CD4-positive, alpha-beta T cell treated with Interleukin-2 at 100 ng/mL for 4 hours (primary cell): ENCODE measurements around the gene C4orf50.

Source experiments
- DNase-seq: peaks from one replicate; pipeline ENCODE4 v3.0.0-alpha.2; 2020; ENCODE audit warnings: low spot score

The C4orf50 gene

DNA sequence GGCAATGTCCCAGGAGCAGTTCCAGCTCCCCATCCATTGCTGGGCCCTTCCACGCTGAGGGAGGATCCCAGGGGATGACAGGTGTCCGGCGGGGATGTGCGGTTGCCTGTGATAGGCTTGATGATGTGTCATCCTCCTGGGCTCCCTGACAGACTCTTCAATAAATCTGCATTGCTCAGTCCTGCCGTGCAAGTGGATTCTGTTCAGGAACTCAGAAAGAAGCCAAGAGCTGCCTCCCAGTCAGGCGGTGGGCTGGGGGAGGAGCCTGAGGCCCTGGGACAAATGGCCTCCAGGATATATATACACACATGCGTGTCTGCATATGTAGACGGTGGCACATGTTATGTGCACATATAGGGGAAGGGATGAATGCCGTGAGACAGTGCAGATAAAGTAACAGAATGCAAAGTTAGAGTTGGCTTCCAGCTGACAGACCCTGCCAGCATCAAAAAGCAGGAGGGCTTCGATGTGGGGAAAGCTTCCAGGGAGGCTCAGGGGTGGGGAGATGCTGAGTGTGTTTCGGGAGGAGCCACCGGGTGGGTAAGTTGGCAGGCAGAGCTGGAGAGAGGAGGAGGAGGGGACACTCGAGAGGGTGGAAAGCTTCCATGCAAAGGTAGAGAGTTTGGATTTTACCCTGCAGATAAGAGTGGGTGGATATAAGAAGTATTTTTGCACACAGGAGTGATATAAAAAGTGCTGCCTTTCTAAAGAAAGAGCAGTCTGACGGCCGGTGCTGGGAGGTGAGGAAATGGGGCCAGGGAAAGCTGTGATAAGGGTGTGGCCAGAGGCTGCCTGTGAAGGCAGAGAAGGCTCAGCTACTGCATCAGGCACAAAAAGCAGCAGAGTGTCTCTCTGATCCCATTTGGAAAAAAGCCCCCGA lies 96.9 kb downstream of the C4orf50 start:
- no peak for DNase-seq

DNA sequence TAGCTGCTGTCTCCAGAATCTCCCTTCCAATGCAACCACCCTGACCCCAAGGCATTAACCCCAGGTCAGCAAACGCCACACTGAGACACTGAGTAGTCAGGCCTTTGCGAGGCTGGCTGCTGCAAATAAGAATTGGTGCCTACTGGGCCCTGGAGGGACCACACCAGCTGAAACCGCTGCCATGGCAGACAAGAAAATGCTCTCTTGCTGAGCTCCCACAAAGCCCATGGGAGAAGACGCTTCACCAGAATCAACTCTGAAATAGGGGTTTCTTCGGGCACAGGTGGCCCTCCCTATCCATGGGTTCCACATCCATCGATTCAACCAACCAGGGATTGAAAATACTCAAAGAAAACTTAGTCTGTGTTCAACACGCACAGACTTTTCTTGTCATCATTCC lies 98.7 kb downstream of the C4orf50 start:
- no peak for DNase-seq

DNA sequence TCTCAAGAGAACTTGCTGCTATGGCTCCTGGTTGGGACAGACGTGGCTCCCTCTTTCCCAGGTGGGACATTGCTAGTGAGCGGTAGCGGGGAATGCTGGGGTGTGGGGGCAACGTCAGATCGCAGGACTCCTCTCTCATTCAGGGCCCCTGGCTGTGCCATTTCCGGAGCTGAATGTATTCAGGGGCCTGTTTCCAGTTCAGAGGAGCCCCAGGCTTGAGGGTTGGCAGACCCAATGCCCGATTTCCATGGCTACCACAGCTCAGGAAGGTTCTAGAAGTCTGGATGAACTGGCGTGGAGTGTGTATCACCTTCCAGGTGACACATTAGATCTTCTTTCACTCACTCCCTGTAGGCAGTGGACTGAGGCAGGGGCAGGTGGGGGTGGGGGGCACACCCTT lies 99.2 kb downstream of the C4orf50 start:
- no peak for DNase-seq

DNA sequence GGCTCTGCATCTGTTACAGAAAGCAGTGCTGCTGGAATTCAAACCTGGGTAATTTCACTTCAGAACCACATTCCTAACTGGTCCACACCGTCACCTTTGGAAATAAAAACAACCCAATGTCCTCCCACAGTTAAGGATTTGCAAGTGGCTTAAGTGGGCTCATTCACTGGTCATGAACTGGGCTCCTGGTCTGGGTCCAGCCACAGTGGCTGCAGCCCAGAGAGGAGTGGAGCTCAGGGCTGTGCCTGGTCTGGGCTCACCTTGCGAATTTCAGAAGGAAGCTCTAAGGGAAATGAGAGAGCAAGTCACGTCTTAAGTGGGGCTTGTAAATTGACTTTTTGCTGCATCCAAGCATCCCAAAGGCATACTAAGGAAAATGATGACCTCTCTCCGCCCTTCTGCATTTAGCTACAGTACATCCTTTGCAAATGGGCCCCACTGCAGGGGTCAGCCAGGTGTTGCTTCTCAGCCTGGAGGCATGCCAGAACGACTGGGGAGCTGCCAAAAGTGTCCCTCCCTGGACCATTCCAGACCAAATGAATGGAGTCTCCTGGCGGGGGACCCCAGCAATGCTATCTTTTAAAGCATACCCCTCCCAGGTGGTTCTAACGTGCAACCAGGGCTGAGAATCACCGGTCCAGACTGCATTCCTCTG lies 99.8 kb downstream of the C4orf50 start:
- DNase-seq = no peak

DNA sequence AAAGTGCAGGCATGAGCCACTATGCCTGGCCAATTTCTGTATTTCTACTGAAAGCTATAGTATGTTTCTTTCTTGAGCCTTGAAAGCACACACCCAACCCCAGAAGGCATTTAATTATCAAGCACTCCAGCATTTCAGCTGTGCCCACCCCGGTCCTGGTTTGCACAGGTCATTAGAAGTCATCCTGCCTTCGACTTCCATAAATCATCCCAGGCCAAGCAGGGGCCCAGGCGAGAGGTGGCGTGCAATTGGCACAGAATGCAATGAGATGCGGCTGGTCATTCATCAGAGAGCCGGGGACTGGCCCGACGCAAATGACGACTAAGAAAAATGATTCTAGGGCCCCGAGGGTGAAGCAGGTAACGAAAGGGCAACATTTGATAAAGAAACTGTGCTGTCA lies 100.6 kb downstream of the C4orf50 start:
- no peak for DNase-seq

DNA sequence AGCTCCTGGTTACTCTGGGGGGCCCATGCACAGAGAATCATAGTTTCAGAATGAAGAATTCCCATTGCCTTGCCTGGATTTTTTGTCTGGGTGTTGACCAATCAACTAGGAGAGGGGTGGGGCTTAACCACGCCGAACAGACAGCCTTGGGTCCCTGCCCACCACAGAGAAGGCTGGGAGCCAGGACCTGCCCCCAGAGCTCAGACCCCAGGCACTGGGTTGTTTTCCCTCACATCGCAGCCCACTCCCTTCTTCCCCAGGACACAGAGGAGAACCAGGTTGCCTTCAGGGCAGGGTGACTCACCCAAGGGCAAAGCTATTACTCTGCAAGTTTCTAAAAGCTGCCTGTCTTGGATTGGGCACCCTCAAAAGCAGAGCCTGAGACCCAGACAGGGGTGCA lies 102.0 kb downstream of the C4orf50 start:
- DNase-seq = no peak

DNA sequence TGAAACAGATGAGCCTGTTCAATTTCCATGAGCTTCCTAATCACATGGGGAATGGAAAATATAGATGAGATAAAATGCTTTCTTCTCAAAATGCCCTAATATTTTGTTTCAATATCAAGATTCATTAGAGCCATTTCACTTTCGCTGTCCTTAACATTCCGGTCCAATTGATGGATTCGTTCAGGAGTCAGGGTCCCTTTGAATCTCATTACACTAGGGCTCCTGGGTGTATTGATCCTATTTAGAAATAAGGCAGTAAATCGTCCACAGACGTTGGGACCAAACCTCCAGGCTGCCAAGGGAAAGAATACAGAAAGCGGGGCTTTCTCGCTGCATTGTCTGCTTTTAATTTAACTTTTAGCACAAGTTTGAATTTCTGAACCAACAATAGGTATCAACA lies 104.8 kb downstream of the C4orf50 start:
- DNase-seq = no peak

DNA sequence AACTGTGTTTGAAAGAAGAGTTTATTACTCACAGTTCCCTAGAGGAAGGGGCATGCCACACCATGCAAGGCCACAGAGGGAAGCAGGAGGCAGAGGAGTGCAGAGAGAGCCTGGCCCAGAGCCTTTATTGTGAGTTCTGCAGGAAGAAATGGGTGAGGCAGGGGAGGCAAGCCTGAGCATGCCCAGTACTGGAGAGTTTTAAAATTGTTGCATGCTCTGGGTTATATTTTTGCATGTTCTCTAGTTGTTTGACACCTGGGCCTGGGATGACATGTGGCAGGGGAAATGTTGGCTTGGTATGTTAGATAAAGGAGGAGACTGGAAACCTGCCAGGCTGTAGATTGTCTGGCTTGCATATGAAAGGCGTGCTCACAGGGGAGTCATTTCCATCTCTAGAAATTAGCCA lies 105.6 kb downstream of the C4orf50 start:
- no peak for DNase-seq

DNA sequence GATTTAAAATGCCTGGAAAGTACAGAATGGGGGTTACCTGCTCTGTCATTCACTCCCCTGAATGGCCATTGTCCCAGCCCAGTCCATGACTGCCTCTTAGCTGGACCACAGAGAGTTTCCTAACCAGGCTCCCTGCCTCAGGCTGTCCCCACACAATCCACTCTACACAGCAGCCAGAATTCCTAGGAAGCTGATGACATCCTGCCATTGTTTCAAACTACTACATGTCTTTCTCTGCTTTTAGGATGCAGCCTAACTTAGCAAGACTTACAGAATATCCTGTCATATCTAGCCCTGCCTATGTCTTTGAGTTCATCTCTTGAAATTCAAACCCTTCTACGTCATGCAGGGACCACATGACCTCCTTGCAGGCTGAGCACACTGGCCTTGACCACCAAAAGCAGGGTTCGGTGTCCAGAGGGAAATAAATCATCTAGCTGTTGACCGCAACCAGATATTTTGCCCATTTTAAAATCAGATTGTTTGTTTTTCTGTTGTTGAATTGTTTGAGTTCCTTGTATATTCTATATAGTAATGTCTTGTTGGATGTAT lies 109.3 kb downstream of the C4orf50 start:
- DNase-seq = no peak

DNA sequence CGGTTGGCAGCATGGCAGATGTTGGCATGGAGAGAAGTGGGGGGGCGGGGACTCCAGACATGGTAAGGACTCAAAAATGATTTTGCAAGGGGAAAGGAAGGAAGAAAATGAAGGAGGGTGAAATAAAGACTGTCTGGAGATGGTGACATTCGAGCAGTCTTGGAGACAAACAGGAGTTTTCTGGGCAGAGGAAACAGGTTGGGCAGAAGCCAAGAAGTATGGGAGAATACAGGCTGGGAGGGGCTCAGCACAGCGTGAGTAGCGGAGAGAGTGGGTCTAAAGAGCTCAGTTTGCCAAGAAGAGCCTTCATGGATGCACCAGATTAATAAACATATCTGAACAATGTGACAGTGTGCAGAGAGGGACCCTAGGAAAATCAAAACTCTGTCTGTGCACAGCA lies 112.0 kb downstream of the C4orf50 start:
- no peak for DNase-seq

DNA sequence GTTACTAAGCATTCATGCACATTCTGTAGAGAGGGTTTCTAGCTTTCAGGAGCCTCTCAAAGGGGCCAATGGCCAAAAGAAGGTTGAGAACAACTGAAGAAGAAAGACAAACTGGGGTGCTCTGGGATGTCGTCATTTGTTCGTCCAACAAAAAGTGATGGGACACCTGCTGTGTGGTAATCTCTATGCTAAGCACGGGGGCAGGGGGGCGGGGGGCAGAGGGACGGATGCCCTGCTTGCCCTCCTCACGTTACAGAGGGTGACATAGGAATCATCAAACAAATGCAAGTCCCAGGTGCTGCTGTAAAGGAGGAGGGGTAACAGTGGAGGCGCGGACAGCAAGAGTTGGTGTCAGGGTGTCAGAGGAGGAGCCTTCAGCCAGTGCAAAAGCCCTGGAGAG lies 112.5 kb downstream of the C4orf50 start:
- DNase-seq = no peak

DNA sequence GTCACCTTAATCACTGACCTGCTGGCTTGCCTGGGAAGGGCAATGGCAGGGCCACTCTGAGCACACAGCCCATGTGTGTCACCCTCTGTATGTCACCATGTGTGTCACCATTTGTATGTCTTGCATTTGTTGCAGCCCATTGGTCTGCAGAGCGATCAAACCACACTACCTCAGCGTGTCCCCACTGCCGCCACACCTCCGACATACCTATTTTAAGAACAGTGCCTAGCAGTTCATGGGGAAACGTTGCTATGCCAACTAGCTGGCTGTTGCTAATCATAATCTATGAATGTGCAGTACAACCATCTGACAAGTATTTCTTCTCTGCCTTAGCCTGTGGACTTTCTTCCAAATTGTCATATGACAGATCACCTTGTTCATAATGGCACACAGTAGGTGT lies 117.4 kb downstream of the C4orf50 start:
- DNase-seq = no peak

DNA sequence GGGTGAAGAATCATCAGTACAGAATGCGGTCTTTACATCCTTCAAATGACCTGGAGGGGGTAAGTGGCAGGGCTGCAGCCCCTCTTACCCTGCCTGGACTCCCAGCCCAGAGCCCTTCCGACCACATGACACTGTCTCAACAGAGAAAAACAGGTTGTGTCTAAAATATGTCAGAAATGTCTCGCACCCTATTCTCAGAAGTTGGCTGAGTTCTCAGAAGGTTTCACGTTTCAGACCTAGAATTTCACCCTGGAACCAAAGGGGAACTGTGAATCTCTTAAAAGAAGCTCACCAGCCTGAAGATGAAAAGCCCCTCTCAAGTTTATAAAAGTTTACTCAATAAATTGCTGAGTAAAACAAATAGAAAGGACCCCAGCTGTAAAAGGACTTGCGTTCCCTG lies 118.3 kb downstream of the C4orf50 start:
- no peak for DNase-seq

DNA sequence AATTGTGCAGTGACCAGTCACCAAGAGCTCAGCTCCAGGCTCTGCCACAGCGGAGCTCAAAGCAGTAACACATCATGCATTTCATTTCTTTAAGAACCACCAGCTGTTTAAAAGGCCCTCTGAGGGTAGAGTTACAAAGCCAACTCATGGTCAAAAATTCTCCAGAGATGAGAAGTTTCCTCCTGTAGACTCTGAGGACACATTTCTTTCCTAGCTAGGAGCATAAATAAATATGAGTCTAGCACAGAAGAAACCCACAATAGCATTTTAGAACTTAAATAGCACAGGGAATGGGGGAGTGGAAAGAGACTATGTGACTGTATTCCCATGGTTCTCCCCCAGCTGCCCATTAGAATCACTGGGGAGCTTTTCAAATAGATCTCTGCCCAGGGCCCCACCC lies 118.8 kb downstream of the C4orf50 start:
- no peak for DNase-seq

DNA sequence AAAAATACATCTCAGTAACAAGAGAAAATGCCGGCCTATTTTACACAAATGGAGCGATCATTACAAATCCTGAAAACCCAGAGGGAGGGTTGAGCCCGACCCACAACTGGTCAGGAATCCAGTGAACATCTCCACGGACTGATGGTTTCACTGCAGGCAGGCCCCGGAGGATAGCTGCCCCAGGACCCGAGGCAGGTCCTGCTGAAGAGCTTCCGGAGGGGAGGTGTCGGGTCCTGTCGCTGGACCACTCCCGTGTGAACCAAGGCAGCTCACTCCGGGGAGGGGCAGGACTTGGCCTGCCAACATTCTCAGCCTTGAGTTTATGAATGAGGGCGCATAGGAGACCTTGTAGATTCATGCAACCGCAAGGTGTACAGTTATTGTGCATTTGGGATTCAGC lies 120.6 kb downstream of the C4orf50 start:
- DNase-seq = no peak

DNA sequence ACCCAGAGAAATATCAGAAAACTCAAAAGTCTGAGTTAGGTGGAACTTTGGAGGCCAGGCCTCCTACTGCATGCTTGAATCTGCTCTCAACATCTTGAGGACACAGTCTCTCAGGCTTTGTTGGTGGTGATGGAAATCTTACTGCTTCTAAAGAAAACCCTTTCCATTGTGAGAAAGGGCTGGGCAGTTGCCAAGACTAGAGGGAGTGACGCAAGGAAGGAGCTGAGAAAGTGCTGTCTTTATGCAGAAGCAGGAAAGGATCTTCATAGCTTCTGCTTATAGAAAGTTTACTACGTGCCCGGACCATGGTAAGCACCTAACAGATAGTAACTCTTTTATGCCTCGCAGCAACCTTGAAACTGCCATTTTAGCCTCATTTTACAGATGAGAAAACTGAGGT lies 122.9 kb downstream of the C4orf50 start:
- no peak for DNase-seq

DNA sequence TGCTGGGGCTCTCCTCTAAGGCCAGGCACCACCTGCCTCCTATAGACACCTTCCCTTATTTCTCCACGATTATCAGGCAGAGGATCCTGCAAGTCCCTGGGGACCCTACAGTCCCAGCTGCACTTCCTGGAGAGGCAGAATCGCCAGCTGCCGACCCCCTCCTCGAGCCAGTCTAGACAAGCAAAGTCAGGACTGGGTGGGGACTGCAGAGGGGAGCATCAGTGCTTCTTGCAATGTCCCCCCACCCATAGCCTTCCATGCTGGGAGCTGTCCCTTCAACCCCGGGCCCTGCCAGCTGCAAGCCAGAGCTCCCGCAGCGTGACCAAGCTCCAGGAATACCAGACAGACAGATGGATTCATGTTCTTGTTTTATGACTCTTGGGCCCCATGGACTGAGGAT lies 124.0 kb downstream of the C4orf50 start:
- DNase-seq = no peak

DNA sequence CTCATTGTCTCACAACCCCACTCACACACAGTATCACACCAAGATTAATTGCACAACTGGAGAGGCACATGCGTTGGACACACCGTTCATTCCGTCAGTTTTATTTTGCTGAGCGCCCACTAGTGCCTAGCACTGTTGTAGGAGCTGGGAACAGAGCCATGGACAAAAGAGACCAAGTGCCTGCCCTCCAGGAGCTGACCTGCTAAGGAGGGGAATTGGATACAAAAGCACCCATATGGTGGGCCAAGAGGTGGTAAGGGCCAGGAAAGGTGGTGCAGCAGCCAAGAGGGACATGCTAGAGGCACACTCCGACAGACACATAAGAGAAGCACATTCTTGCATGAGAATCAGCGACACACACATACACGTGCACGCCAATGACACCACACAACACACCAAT lies 124.6 kb downstream of the C4orf50 start:
- no peak for DNase-seq

DNA sequence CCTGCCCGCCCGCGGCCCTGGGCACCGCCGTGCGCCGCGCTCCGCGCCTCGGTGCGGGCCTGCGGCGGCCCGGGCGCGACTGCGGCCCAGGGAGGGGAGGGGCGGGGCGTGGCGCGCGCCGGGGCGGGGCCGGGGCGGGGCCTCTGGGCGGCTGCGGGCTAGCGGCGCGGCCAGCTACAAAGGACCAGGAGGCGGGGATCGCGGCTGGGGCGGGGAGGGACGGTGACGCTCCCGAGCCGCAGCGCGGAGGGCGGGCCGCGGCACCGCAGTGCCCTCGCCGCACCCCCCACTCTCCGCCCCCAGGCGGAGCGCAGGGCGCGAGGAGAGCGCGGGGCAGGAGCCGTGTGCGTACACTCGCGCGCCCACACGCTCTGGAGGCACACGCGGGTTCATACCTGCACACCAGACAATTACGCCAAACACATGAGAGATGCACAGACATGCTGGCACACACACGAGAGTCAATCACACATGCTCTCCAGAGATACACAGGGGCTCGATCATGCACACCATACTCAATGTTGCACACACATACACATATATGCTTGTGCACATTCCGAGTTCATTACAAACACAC lies 125.1 kb downstream of the C4orf50 start, which contains the start of gene CRMP1:
CRMP1 (minus strand) TSS at position 83 of the 577 bp plus-strand sequence. CDS start 117 bp downstream, outside the sequence.
- DNase-seq = no peak

DNA sequence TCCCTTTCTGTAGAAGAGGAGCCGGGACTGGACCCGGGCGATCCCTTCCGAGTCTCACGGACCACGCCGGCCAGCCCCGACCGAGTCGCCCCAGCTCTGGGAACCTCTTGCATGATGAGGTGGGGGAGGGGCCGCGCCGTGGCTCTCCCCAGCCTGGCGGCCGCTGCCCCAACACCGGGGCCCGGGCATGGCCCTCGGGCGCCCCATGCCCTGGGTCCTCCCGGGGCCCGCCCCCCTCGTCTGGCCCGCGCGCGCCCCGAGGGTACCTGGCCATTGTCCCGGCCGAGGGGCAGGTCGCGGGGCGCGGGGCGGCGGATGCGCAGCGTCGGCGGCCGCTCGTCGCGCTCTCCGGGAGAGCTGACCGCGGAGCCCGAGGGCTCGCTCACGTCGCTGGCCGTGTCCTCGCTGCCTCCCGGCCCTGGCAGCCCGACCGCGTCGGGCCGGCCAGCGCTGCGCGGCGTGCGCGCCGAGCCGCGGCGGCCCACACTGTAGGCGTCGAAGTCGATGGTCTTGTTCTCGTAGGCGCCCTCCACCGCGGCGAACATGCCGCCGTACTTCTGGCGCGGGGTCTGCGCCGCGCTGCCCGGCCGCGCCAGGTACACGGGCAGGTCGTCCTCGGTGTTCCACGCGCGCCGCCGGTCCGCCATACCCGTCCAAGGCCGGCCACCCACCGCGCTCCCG lies 125.8 kb downstream of the C4orf50 start:
- no peak for DNase-seq

DNA sequence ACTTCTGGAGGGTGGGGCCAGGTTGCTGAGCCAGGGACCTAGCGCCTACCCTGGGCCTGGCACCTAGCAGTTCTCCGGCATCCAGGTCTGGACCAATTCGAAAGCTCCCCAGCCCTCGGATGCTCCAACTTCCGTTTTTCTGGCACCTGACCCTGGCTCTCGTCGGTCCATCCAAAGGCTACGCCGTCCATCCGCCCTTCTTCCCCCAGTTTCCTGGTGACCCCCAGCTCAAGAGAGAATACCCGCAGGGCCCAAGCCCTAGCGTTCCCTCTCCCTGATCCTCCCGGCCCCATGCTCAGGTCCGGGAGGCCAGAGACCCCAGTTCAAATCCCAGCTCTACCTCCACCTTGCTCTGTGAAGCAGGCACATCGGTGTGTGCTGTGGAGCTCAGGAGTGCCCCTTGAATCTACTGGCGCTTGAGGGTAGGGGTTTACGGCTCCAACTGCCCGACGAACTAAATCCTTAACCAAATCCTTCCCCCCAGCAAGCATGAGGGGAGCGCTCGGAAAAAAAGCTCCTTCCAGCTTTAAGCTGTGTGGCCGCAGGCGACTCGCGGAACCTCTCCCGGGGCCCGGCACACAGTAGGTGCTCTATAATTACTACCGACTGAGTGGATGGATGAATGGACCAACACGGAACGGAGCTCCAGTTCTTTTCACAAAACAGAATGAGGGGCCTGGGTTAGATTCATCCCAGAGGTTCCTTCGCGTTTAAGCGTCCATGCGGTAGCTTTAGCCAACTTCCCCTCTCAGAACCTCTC lies 126.5 kb downstream of the C4orf50 start:
- no peak for DNase-seq
